ENCODE data around the gene F11.

The F11 gene

GRCh38 chr4:186265683-186266652 lies at the start of gene F11:
Gene F11, plus strand, starts transcription at chr4:186266189. Its CDS starts 948 bp downstream, at chr4:186267137.
- Mint-ChIP-seq H3K27ac (no peak within 1 kb of the TSS), H3K27me3 (peaks cover 41% of the 10 kb centered on the region), H3K36me3 (ENCODE audit: low read depth) (no peaks in the 10 kb centered on the region)

GRCh38 chr4:186216465-186217024 lies 49.4 kb upstream of the F11 start:
- Mint-ChIP-seq H3K9me3 (no peaks in the 10 kb centered on the region), H3K27me3 (no peaks in the 10 kb centered on the region)

More at GRCh38 chr4:186265683-186266652, at the start of gene F11:
- Mint-ChIP-seq H3K4me1 (ENCODE audit: low read depth) (no peaks in the 10 kb centered on the region), H3K9me3 (no peaks in the 10 kb centered on the region), H3K4me3 (no peak within 1 kb of the TSS)

GRCh38 chr4:186217733-186218293 lies 48.2 kb upstream of the F11 start:
- no peak overlapping the region for H3K4me3 Mint-ChIP-seq
- no peaks in the 10 kb centered on the region for H3K27me3 Mint-ChIP-seq
- no peaks in the 10 kb centered on the region for H3K4me1 Mint-ChIP-seq (ENCODE audit: low read depth)
- no peaks in the 10 kb centered on the region for H3K36me3 Mint-ChIP-seq (ENCODE audit: low read depth)
- H3K27ac Mint-ChIP-seq = no peak overlapping the region
- H3K9me3 Mint-ChIP-seq = no peaks in the 10 kb centered on the region

More at GRCh38 chr4:186216465-186217024, 49.4 kb upstream of the F11 start:
- Mint-ChIP-seq H3K27ac (no peak overlapping the region), H3K4me1 (ENCODE audit: low read depth) (no peaks in the 10 kb centered on the region), H3K36me3 (ENCODE audit: low read depth) (peaks cover 7% of the 10 kb centered on the region), H3K4me3 (no peak overlapping the region)

GRCh38 chr4:186221624-186222023 lies 44.4 kb upstream of the F11 start:
- Mint-ChIP-seq H3K4me3 (no peak overlapping the region), H3K4me1 (ENCODE audit: low read depth) (no peaks in the 10 kb centered on the region), H3K27ac (no peak overlapping the region), H3K27me3 (no peaks in the 10 kb centered on the region), H3K9me3 (peaks cover 3% of the 10 kb centered on the region), H3K36me3 (ENCODE audit: low read depth) (peaks cover 8% of the 10 kb centered on the region)

- Mint-ChIP-seq H3K27me3 (no peaks in the 10 kb centered on the region), H3K4me3 (no peak overlapping the region), H3K36me3 (ENCODE audit: low read depth) (peaks cover 8% of the 10 kb centered on the region), H3K9me3 (peaks cover 3% of the 10 kb centered on the region), H3K4me1 (ENCODE audit: low read depth) (no peaks in the 10 kb centered on the region), H3K27ac (no peak overlapping the region)
Observed at GRCh38 chr4:186225848-186226247, 40.1 kb upstream of the F11 start.

GRCh38 chr4:186226521-186227189 lies 39.3 kb upstream of the F11 start:
- Mint-ChIP-seq H3K36me3 (ENCODE audit: low read depth) (peaks cover 8% of the 10 kb centered on the region), H3K4me3 (no peak overlapping the region), H3K4me1 (ENCODE audit: low read depth) (no peaks in the 10 kb centered on the region), H3K9me3 (peaks cover 3% of the 10 kb centered on the region), H3K27me3 (no peaks in the 10 kb centered on the region), H3K27ac (no peak overlapping the region)

- H3K27me3 Mint-ChIP-seq = no peaks in the 10 kb centered on the region
- no peaks in the 10 kb centered on the region for H3K4me1 Mint-ChIP-seq (ENCODE audit: low read depth)
Observed at GRCh38 chr4:186227221-186227620, 38.8 kb upstream of the F11 start, which contains the start of gene KLKB1. Gene KLKB1, plus strand, starts transcription at chr4:186227507. Its CDS starts 689 bp downstream, at chr4:186228196.

GRCh38 chr4:186227744-186228513 lies 38.1 kb upstream of the F11 start:
- no peak overlapping the region for H3K4me3 Mint-ChIP-seq

More at GRCh38 chr4:186227221-186227620, 38.8 kb upstream of the F11 start, which contains the start of gene KLKB1:
- peaks cover 3% of the 10 kb centered on the region for H3K9me3 Mint-ChIP-seq
- H3K27ac Mint-ChIP-seq = no peak within 1 kb of the TSS
- H3K36me3 Mint-ChIP-seq (ENCODE audit: low read depth) = peaks cover 9% of the 10 kb centered on the region
- no peak within 1 kb of the TSS for H3K4me3 Mint-ChIP-seq

GRCh38 chr4:186228514-186228894 lies 37.5 kb upstream of the F11 start:
- no peaks in the 10 kb centered on the region for H3K4me1 Mint-ChIP-seq (ENCODE audit: low read depth)
- H3K27ac Mint-ChIP-seq = no peak overlapping the region
- H3K27me3 Mint-ChIP-seq = no peaks in the 10 kb centered on the region
- peaks cover 14% of the 10 kb centered on the region for H3K36me3 Mint-ChIP-seq (ENCODE audit: low read depth)
- H3K9me3 Mint-ChIP-seq = peaks cover 3% of the 10 kb centered on the region
- no peak overlapping the region for H3K4me3 Mint-ChIP-seq

More at GRCh38 chr4:186227744-186228513, 38.1 kb upstream of the F11 start:
- H3K36me3 Mint-ChIP-seq (ENCODE audit: low read depth) = peaks cover 14% of the 10 kb centered on the region
- no peaks in the 10 kb centered on the region for H3K4me1 Mint-ChIP-seq (ENCODE audit: low read depth)
- no peak overlapping the region for H3K27ac Mint-ChIP-seq
- H3K9me3 Mint-ChIP-seq = peaks cover 3% of the 10 kb centered on the region
- no peaks in the 10 kb centered on the region for H3K27me3 Mint-ChIP-seq

- H3K27ac Mint-ChIP-seq = no peak overlapping the region
- H3K9me3 Mint-ChIP-seq = no peaks in the 10 kb centered on the region
- no peaks in the 10 kb centered on the region for H3K4me1 Mint-ChIP-seq (ENCODE audit: low read depth)
- peaks cover 8% of the 10 kb centered on the region for H3K36me3 Mint-ChIP-seq (ENCODE audit: low read depth)
- no peak overlapping the region for H3K4me3 Mint-ChIP-seq
- H3K27me3 Mint-ChIP-seq = no peaks in the 10 kb centered on the region
Observed at GRCh38 chr4:186234367-186234766, 31.6 kb upstream of the F11 start.

- H3K36me3 Mint-ChIP-seq (ENCODE audit: low read depth) = peaks cover 8% of the 10 kb centered on the region
- H3K27ac Mint-ChIP-seq = no peak overlapping the region
- H3K27me3 Mint-ChIP-seq = no peaks in the 10 kb centered on the region
- no peak overlapping the region for H3K4me3 Mint-ChIP-seq
- no peaks in the 10 kb centered on the region for H3K4me1 Mint-ChIP-seq (ENCODE audit: low read depth)
- H3K9me3 Mint-ChIP-seq = no peaks in the 10 kb centered on the region
Observed at GRCh38 chr4:186236126-186236525, 29.9 kb upstream of the F11 start.

- H3K27me3 Mint-ChIP-seq = no peaks in the 10 kb centered on the region
- no peak overlapping the region for H3K27ac Mint-ChIP-seq
- no peaks in the 10 kb centered on the region for H3K4me1 Mint-ChIP-seq (ENCODE audit: low read depth)
- H3K4me3 Mint-ChIP-seq = no peak overlapping the region
- no peaks in the 10 kb centered on the region for H3K9me3 Mint-ChIP-seq
- peaks cover 3% of the 10 kb centered on the region for H3K36me3 Mint-ChIP-seq (ENCODE audit: low read depth)
Observed at GRCh38 chr4:186240452-186240847, 25.5 kb upstream of the F11 start.

- Mint-ChIP-seq H3K4me3 (no peak overlapping the region), H3K36me3 (ENCODE audit: low read depth) (peaks cover 3% of the 10 kb centered on the region), H3K4me1 (ENCODE audit: low read depth) (no peaks in the 10 kb centered on the region), H3K27ac (no peak overlapping the region), H3K9me3 (peaks cover 3% of the 10 kb centered on the region), H3K27me3 (no peaks in the 10 kb centered on the region)
Observed at GRCh38 chr4:186240848-186241491, 25.0 kb upstream of the F11 start.

- Mint-ChIP-seq H3K4me1 (ENCODE audit: low read depth) (no peaks in the 10 kb centered on the region), H3K9me3 (peaks cover 7% of the 10 kb centered on the region), H3K27me3 (no peaks in the 10 kb centered on the region), H3K36me3 (ENCODE audit: low read depth) (peaks cover 3% of the 10 kb centered on the region), H3K27ac (no peak overlapping the region), H3K4me3 (no peak overlapping the region)
Observed at GRCh38 chr4:186241616-186242015, 24.4 kb upstream of the F11 start.
